Parietal lobe (tissue), 1 donor: ENCODE results near the gene STK31. TPM values are rescaled to one million over a fixed set of nuclear protein-coding genes. Genes with fewer than 3 reads are reported as not detected.

Experiments
- total RNA-seq: library from RNA; depleted of rRNA; stranded (reverse); fragments of >200 nt; gene quantifications from one replicate; pipeline ENCODE4 v1.2.3, GENCODE V29; 2014

Gene STK31
- total RNA-seq: 6.6 TPM

GRCh38 chr7:23710000-23710399 is at the start of gene STK31:
Gene STK31 (plus strand): TSS chr7:23710219. CDS start chr7:23710286, 67 bp downstream.

GRCh38 chr7:23679898-23680413 is 30.1 kb upstream of the STK31 start, which contains the start of gene FAM221A:
Gene FAM221A (plus strand): TSS chr7:23680199. CDS start chr7:23680219, 20 bp downstream.

Other genes starting within 250 kb of the STK31 start
- gene IGF2BP3, start 239.7 kb upstream of the STK31 start, total RNA-seq: 61.0 TPM
- 88.6 TPM for gene TRA2A, start 178.2 kb upstream of the STK31 start, total RNA-seq
- 37.2 TPM for gene CCDC126, start 112.8 kb upstream of the STK31 start, total RNA-seq
- 16.9 TPM for gene FAM221A, start 30.0 kb upstream of the STK31 start, total RNA-seq